Activated CD4-positive, alpha-beta T cell treated with anti-CD3 and anti-CD28 coated beads, Interleukin-2, Interleukin-4, amounts not matched to agents 100 ng/mL and 50 ng/mL, durations not matched to agents 16 hours and 8 hours (primary cell): ENCODE measurements around the gene TUBA4B.
A peak's percentile ranks its signal among the peaks of the same experiment; 100 is the strongest.

ENCODE experiments used
- DNase-seq: peaks from one replicate; pipeline ENCODE4 v3.0.0-alpha.2; 2020; ENCODE audit warnings: low spot score

TUBA4B gene

GRCh38 chr2:219218732-219219701 lies 34.0 kb upstream of the TUBA4B start, which contains the start of gene ABCB6:
ABCB6 (minus strand) TSS chr2:219218958; CDS start chr2:219218673, 285 bp downstream.
- peak; percentile 89 for DNase-seq

GRCh38 chr2:219219784-219220532 lies 33.1 kb upstream of the TUBA4B start:
- DNase-seq = no peak

GRCh38 chr2:219220652-219221402 lies 32.2 kb upstream of the TUBA4B start:
- DNase-seq = no peak

- DNase-seq = no peak
Measured at GRCh38 chr2:219221957-219222518, 31.0 kb upstream of the TUBA4B start.

GRCh38 chr2:219223831-219224610 lies 29.0 kb upstream of the TUBA4B start:
- no peak for DNase-seq

- no peak for DNase-seq
Measured at GRCh38 chr2:219225350-219225749, 27.7 kb upstream of the TUBA4B start.

GRCh38 chr2:219228041-219228910 lies 24.8 kb upstream of the TUBA4B start:
- no peak for DNase-seq

- no peak for DNase-seq
Measured at GRCh38 chr2:219228911-219229304, 24.1 kb upstream of the TUBA4B start.

- DNase-seq = peak; percentile 99
Measured at GRCh38 chr2:219229305-219230058, 23.6 kb upstream of the TUBA4B start, which contains the start of the genes ANKZF1 and ATG9A. ANKZF1 (plus strand) TSS chr2:219229806; CDS start chr2:219230258, 452 bp downstream. ATG9A (minus strand) TSS chr2:219229636; CDS start chr2:219228024, 1,612 bp downstream.

GRCh38 chr2:219230059-219230540 lies 22.9 kb upstream of the TUBA4B start:
- no peak for DNase-seq

GRCh38 chr2:219234331-219234730 lies 18.7 kb upstream of the TUBA4B start:
- DNase-seq = no peak

- no peak for DNase-seq
Measured at GRCh38 chr2:219243291-219243761, 9.7 kb upstream of the TUBA4B start.

- DNase-seq = no peak
Measured at GRCh38 chr2:219244789-219245147, 8.3 kb upstream of the TUBA4B start.

GRCh38 chr2:219245148-219245898 lies 7.7 kb upstream of the TUBA4B start, which contains the start of the genes GLB1L and STK16:
GLB1L (minus strand) TSS chr2:219245444; CDS start chr2:219243573, 1,871 bp downstream.
STK16 (plus strand) TSS chr2:219245479; CDS start chr2:219246000, 521 bp downstream.
- DNase-seq = peak; percentile 92

GRCh38 chr2:219245899-219246230 lies 7.2 kb upstream of the TUBA4B start:
- no peak for DNase-seq

- no peak for DNase-seq
Measured at GRCh38 chr2:219246559-219246958, 6.5 kb upstream of the TUBA4B start.

GRCh38 chr2:219247678-219248642 lies 5.1 kb upstream of the TUBA4B start:
- DNase-seq = peak; percentile 84
